Stimulated activated naive B cell treated with anti-CD40 and anti-IgM and Interleukin-4, amounts not matched to agents 10 μg/mL and 1 μg/mL and 100 μg/mL, for 72 hours (primary cell): ENCODE data around the gene MKRN3.

Experiments
- ATAC-seq, 2 donors: fragments of 150-1000 bp; cut with Tn5 transposase; replicated peaks; 2 replicates each; pipeline ENCODE4 v1.10.0; 2021; ENCODE audit warnings: moderate library complexity in 1 of 2
- DNase-seq: peaks from one replicate; pipeline ENCODE4 v3.0.0; 2021
- H3K27ac Mint-ChIP-seq: one replicate; pipeline ENCODE4 v1.8.0; 2022; ENCODE audit warnings: mild to moderate bottlenecking, mixed read lengths
- H3K27me3 Mint-ChIP-seq, 2 donors: one replicate each; pipeline ENCODE4 v1.8.0; 2022; ENCODE audit warnings: mixed read lengths in 2 of 2
- H3K36me3 Mint-ChIP-seq, 2 donors: one replicate each; pipeline ENCODE4 v1.8.0; 2022; ENCODE audit warnings: mixed read lengths in 2 of 2, mild to moderate bottlenecking in 1 of 2
- H3K4me1 Mint-ChIP-seq, 2 donors: one replicate each; pipeline ENCODE4 v1.8.0; 2022; ENCODE audit warnings: mixed read lengths in 2 of 2, mild to moderate bottlenecking in 1 of 2
- H3K4me3 Mint-ChIP-seq, 2 donors: one replicate each; pipeline ENCODE4 v1.8.0; 2022; ENCODE audit warnings: mild to moderate bottlenecking in 2 of 2, mixed read lengths in 2 of 2, moderate library complexity in 1 of 2
- H3K9me3 Mint-ChIP-seq, 2 donors: one replicate each; pipeline ENCODE4 v1.8.0; 2022; ENCODE audit warnings: mixed read lengths in 2 of 2, mild to moderate bottlenecking in 1 of 2

Gene MKRN3

GRCh38 chr15:23606226-23606625 lies 40.8 kb downstream of the MKRN3 start:
- DNase-seq, result no peak
- Mint-ChIP-seq H3K36me3 (no peaks in the 10 kb centered on the region), H3K4me1 (no peaks in the 10 kb centered on the region), H3K4me3 (no peak overlapping the region), H3K9me3 (peaks cover 0 to 8% of the 10 kb centered on the region in 2 donors), H3K27ac (no peak overlapping the region), H3K27me3 (peaks cover 0 to 7% of the 10 kb centered on the region in 2 donors)
- ATAC-seq, result no peak

DNA sequence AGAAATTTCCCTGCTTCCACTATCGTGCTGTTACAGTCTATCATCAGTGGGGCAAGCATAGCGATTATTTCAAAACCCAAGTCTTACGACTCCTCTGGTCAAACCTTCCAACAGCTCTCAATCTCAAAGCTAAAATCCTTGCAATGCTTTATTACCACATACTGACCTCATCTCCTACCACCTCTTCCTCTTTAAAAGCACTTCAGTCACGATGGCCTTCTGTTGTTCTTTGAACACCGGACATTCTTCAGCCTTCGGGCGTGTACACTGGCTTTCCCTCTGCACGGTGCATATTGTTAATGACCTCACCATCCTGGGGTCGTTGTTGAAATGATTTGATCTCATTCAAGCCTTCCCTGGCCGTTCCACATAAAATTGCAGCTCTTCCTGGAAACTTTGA lies 51.1 kb downstream of the MKRN3 start:
- no peaks in the 10 kb centered on the region for H3K4me1 Mint-ChIP-seq
- peaks cover 3 to 7% of the 10 kb centered on the region in 2 donors for H3K9me3 Mint-ChIP-seq
- H3K27me3 Mint-ChIP-seq, result no peaks in the 10 kb centered on the region
- ATAC-seq (no peak), DNase-seq (no peak)
- H3K4me3 Mint-ChIP-seq, result no peak overlapping the region
- no peaks in the 10 kb centered on the region for H3K36me3 Mint-ChIP-seq
- no peak overlapping the region for H3K27ac Mint-ChIP-seq
